ENCODE data around the gene USP36.
A peak's percentile ranks its signal among the peaks of the same experiment; 100 is the strongest.

The USP36 gene

DNA sequence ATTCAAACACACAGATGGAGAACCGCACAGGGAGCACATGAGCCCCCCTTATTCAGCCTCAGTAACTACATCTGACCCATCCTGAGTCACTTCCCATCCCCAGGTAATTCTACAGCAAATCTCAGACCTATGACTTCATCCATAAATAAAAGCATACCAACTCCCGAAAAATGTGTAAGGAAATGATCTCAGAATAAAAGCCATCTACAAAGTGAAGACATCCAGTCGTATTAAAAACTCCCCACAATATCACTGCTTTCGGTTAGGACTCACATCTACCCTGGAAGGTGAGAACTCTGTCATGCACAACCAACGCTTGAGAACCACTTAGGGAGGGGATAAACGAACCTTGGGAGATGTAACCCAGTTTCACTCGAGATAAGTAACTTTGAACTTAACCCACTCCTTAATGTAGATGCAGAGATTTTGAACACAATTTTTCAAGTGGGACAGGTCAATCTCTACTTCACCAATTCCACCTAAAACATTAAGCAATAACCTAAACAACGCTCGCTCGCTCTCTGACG, 1.3 kb downstream of the USP36 start:
- H4K20me1 ChIP-seq (ENCODE audit: insufficient read depth, low read length, poor library complexity, severe bottlenecking): peaks cover 30% of the 10 kb centered on the region
- H3K4me2 ChIP-seq (ENCODE audit: low read depth, low read length, poor library complexity, severe bottlenecking): peak overlapping the region; percentile 98
- H3F3A ChIP-seq (ENCODE audit: low read depth): no peaks in the 10 kb centered on the region
- no peaks in the 10 kb centered on the region for H3K9me2 ChIP-seq (replicated peaks; ENCODE audit: low read depth, low read length)
- no peak overlapping the region for H2AFZ ChIP-seq (ENCODE audit: low read length)
- H3K4me3 ChIP-seq (ENCODE audit: low read length, poor library complexity, severe bottlenecking): peak overlapping the region; percentile 90
- H3K4me1 ChIP-seq (ENCODE audit: insufficient read depth, low read length, poor library complexity, severe bottlenecking): peaks cover 44% of the 10 kb centered on the region
- H3K79me2 ChIP-seq (ENCODE audit: insufficient read depth, low read length): peaks cover 63% of the 10 kb centered on the region
- H3K36me3 ChIP-seq (ENCODE audit: insufficient read depth, low read length): peaks cover 34% of the 10 kb centered on the region; the same call in 1 of the 2 replicates
- H3K27me3 ChIP-seq (ENCODE audit: insufficient read depth, low read length, poor library complexity, severe bottlenecking): no peaks in the 10 kb centered on the region
- H3K9ac ChIP-seq (ENCODE audit: low read depth, low read length, poor library complexity, severe bottlenecking): peak overlapping the region; percentile 90
- no peaks in the 10 kb centered on the region for H3K9me3 ChIP-seq (ENCODE audit: insufficient read depth, low read depth, low read length)
- TF ChIP-seq EZH2phosphoT487 (IDR thresholded peaks at IDR 0.05; ENCODE audit: borderline replicate concordance): no peak
- TF ChIP-seq CTCF (conservative IDR thresholded peaks at IDR 0.05; ENCODE audit: low read length): no peak

DNA sequence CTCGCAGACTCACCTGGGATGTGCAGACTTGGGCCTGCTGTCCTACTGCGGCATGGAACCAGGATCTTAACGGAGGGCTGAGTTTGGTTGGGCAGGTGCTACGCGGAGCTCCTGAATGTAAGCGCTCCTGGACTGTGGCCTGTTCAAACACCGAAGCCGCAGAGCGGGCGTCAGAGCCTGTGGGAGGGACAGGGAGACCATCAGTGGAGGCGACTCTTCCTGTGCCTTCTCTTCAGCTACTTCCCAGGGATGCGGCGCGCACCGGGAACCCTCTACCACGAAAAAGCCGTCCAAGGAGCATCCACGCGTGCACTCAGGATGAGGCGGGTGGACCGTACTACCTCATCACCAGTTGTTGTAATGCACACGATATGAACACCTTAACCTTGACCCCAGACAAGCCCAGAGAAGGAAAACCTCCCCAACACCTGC, 2.0 kb downstream of the USP36 start:
- Histone ChIP-seq H3K36me3 (ENCODE audit: insufficient read depth, low read length) (peaks cover 41% of the 10 kb centered on the region; the same call in 1 of the 2 replicates), H3K27me3 (ENCODE audit: insufficient read depth, low read length, poor library complexity, severe bottlenecking) (no peaks in the 10 kb centered on the region), H3K9ac (ENCODE audit: low read depth, low read length, poor library complexity, severe bottlenecking) (peak overlapping the region; percentile 90), H2AFZ (ENCODE audit: low read length) (no peak overlapping the region), H3F3A (ENCODE audit: low read depth) (no peaks in the 10 kb centered on the region), H3K79me2 (ENCODE audit: insufficient read depth, low read length) (peaks cover 63% of the 10 kb centered on the region), H3K4me2 (ENCODE audit: low read depth, low read length, poor library complexity, severe bottlenecking) (peak overlapping the region; percentile 98), H3K4me1 (ENCODE audit: insufficient read depth, low read length, poor library complexity, severe bottlenecking) (peaks cover 42% of the 10 kb centered on the region), H3K9me2 (replicated peaks; ENCODE audit: low read depth, low read length) (no peaks in the 10 kb centered on the region), H3K4me3 (ENCODE audit: low read length, poor library complexity, severe bottlenecking) (peak overlapping the region; percentile 90), H4K20me1 (ENCODE audit: insufficient read depth, low read length, poor library complexity, severe bottlenecking) (peaks cover 30% of the 10 kb centered on the region), H3K9me3 (ENCODE audit: insufficient read depth, low read depth, low read length) (no peaks in the 10 kb centered on the region)
- no peak for TF ChIP-seq EZH2phosphoT487 (IDR thresholded peaks at IDR 0.05; ENCODE audit: borderline replicate concordance)
- no peak for TF ChIP-seq CTCF (conservative IDR thresholded peaks at IDR 0.05; ENCODE audit: low read length)

DNA sequence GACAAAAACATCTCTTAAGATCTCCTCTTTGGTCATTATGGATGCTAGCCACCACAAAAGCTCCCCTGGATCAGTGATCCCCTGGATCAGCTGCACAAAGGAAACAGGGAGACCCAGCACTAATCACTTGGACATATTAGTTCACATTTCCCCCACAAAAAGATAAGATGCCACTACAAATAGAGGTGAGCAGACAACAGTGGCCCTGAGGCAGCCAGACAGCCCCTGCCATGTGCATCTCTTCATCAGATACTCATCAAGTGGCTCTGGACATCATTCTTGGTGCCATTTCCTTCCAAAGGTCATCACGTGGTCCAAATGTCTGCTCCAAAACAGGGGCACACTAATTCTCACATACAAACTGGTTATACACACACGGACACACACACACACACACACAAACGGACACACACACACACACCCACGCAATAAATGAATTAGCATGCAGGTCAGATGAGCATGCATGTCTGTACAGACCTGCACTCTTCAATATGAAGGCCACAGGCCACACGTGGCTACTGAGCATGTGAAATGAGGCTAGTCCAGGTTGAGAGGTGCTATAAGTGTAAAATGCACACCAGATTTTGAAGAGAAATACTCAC, 4.1 kb downstream of the USP36 start:
- Histone ChIP-seq H3K36me3 (ENCODE audit: insufficient read depth, low read length) (peaks cover 61% of the 10 kb centered on the region; the same call in 1 of the 2 replicates), H3K9ac (ENCODE audit: low read depth, low read length, poor library complexity, severe bottlenecking) (no peak overlapping the region), H3K4me2 (ENCODE audit: low read depth, low read length, poor library complexity, severe bottlenecking) (no peak overlapping the region)

More for the DNA sequence above, 4.1 kb downstream of the USP36 start:
- H2AFZ ChIP-seq (ENCODE audit: low read length): no peak overlapping the region
- H3F3A ChIP-seq (ENCODE audit: low read depth): no peaks in the 10 kb centered on the region
- peaks cover 28% of the 10 kb centered on the region for H3K4me1 ChIP-seq (ENCODE audit: insufficient read depth, low read length, poor library complexity, severe bottlenecking)
- H3K79me2 ChIP-seq (ENCODE audit: insufficient read depth, low read length): peaks cover 59% of the 10 kb centered on the region
- no peaks in the 10 kb centered on the region for H3K9me2 ChIP-seq (replicated peaks; ENCODE audit: low read depth, low read length)
- H3K27me3 ChIP-seq (ENCODE audit: insufficient read depth, low read length, poor library complexity, severe bottlenecking): no peaks in the 10 kb centered on the region
- no peaks in the 10 kb centered on the region for H3K9me3 ChIP-seq (ENCODE audit: insufficient read depth, low read depth, low read length)
- peaks cover 30% of the 10 kb centered on the region for H4K20me1 ChIP-seq (ENCODE audit: insufficient read depth, low read length, poor library complexity, severe bottlenecking)
- TF ChIP-seq CTCF (conservative IDR thresholded peaks at IDR 0.05; ENCODE audit: low read length) (no peak), EZH2phosphoT487 (IDR thresholded peaks at IDR 0.05; ENCODE audit: borderline replicate concordance) (no peak)
- no peak overlapping the region for H3K4me3 ChIP-seq (ENCODE audit: low read length, poor library complexity, severe bottlenecking)

All from Loucy (cell line).